Activated T-cell treated with anti-CD3 and anti-CD28 coated beads for 48 hours (primary cell): Measurements from ENCODE around the gene SLC17A9.
"Not testable (repeated sequence)": the region's sequence is repeated elsewhere in the genome, so short reads cannot be mapped to it uniquely, and the experiment has no call there.

ENCODE experiments used
- DNase-seq: peaks from one replicate; pipeline ENCODE4 v3.0.0-alpha.2; 2020; ENCODE audit warnings: low read depth

SLC17A9 gene

GRCh38 chr20:62956387-62957135, 4.1 kb downstream of the SLC17A9 start:
- DNase-seq: no peak

GRCh38 chr20:62957136-62958117, 4.9 kb downstream of the SLC17A9 start:
- DNase-seq: no peak

DNA sequence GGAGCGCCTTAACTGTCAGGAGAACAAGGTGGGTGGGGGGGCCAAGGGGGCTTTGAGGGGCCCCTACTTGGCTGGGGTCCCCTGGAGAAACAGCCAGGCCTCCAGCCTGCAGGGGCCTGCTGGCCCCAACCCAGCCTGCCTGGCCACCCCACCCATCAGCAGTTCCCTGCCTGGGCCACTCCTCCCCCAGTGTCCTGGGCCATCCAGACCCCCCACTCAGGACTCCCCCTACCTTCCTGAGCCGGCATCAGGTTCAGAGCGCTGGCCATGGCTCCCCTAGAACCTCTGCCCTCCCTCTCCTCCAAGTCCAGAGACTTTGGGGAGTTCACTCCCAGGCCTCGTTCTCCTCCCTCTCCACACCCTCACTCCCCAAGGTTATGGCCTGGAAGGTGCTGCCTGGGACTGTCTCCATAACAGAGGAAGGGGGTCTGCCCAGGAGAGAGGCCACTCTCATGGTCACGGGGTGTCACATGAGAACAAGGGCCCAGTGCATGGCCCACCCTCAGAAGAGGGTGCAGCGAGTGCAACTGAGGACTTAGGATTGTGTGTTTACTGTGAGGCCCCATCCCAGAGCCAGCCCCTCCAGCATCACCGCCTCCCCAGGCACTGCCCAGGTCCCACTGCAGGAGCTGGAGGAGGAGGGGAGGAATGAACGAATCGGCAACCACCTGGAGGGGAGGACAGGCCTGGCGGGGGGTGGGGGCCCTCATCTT, 6.0 kb downstream of the SLC17A9 start:
- no peak for DNase-seq

- DNase-seq: no peak
Measured at GRCh38 chr20:62959101-62959971, 6.8 kb downstream of the SLC17A9 start.

- DNase-seq: no peak
Measured at GRCh38 chr20:62959998-62960436, 7.5 kb downstream of the SLC17A9 start.

GRCh38 chr20:62960446-62961309, 8.2 kb downstream of the SLC17A9 start:
- DNase-seq: not testable (repeated sequence)

GRCh38 chr20:62961310-62961783, 8.8 kb downstream of the SLC17A9 start:
- no peak for DNase-seq

DNA sequence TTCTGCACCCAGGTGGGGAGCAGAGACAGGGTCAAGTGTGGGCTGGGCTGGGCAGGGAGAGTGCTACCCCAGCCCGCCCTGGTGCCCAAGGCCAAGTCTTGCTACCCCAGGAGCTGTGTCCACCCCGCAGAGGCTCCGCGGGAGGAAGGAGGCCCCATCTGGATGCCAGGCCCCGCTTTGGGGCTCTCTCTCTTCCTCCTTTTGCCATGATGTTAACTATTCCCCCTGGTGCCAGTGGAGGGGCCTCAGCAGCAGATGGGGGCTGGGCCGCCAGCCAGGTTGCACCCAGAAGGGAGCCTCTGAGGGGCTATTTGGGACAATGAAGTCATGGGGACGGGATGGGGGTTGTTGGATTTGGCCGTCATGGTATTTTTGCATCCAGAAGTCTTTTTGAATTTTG, 9.3 kb downstream of the SLC17A9 start:
- DNase-seq: no peak

DNA sequence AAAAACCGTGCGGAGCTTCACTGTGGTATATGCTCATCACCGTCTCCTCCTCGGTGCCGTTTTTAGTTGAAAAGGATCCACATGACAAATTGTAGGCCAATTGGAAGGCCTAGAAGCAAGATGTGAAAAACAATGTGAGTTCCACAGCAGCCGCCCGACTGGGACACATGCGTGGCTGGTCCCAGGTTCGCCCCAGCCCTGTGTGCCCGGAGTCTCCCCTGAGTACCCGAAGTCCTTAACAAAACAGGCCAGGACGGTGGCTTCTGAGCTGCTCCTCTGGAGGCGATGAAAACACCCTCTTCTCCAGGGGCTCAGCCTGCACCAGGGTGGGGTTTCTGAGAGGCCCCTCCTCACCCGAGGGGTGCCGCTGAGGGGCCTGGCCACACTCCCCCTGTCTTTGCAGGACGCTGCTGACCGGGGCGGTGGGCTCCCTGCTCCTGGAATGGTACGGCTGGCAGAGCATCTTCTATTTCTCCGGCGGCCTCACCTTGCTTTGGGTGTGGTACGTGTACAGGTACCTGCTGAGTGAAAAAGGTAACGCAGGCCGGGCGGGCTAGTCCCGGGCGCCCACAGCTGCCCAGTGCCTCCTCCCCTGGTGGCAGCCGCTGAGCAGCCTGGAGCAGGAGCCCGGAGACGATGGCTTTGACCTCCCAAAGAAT, 9.8 kb downstream of the SLC17A9 start:
- DNase-seq: no peak

- DNase-seq: no peak
Measured at GRCh38 chr20:62962891-62963613, 10.5 kb downstream of the SLC17A9 start.

GRCh38 chr20:62963614-62964397, 11.3 kb downstream of the SLC17A9 start:
- DNase-seq: no peak

GRCh38 chr20:62964700-62965099, 12.2 kb downstream of the SLC17A9 start:
- DNase-seq: no peak

- no peak for DNase-seq
Measured at GRCh38 chr20:62965363-62965771, 12.9 kb downstream of the SLC17A9 start.

DNA sequence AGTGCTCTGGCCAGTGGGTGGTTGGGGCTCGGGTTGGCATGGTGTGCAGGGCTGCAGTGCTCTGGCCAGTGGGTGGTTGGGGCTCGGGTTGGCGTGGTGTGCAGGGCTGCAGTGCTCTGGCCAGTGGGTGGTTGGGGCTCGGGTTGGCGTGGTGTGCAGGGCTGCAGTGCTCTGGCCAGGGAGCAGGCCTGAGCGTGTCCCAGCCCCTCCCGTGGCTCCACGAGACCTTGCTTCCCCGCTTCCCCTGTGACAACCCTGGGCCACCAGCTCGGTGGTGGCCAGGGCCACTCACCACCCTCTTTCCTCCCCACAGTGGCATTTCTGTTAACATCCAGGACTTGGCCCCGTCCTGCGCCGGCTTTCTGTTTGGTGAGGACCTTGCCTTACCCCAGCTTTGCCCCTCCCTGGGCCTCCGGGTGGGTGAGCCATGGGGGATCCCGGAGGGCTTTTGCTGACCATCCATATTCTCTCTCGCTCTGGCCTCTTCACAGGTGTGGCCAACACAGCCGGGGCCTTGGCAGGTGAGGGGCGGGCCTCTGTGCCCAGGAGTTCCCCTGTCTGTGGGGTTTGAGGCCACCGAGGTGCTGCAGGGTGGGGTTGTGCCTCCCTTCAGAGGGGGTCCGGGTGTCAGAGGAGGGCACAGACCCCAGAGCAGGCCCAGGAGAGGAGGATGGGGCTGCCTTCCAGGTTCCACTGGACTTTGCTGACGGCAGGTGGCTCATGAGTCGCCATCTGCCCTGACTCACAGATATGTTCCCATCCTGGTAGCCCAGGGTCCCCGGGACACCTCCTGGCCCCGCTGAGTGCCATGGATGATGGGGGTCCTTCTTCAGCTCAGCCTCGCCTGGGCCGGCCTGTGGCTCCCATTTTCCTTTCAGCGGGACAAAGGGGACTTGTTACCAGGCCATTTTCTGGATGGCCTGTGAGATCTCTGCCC, 14.0 kb downstream of the SLC17A9 start:
- no peak for DNase-seq

GRCh38 chr20:62967149-62967501, 14.6 kb downstream of the SLC17A9 start:
- no peak for DNase-seq

- no peak for DNase-seq
Measured at GRCh38 chr20:62967628-62968351, 15.3 kb downstream of the SLC17A9 start.
